SU-DHL-6 (cell line): ENCODE data around the gene AKR1B1.

Source experiments
- H2AFZ ChIP-seq: fragments of 200-600 bp; sonication (generic); 2 replicates; pipeline ENCODE4 v1.6.1; 2014; ENCODE audit warnings: low read depth, mild to moderate bottlenecking, moderate library complexity, mixed read lengths, antibody characterized with exemption, low read length; ENCODE audit not compliant: severe bottlenecking
- H3F3A ChIP-seq: fragments of 200-600 bp; shearing (Covaris generic); 2 replicates; pipeline ENCODE4 v1.6.0; 2016; ENCODE audit warnings: antibody characterized with exemption, mild to moderate bottlenecking; ENCODE audit not compliant: insufficient read depth
- H3K27ac ChIP-seq: fragments of 200-600 bp; sonication (generic); 2 replicates; pipeline ENCODE4 v1.5.1; 2016; ENCODE audit warnings: low read depth, mild to moderate bottlenecking, low read length, moderate library complexity, mixed read lengths
- H3K27me3 ChIP-seq: fragments of 200-600 bp; sonication (generic), shearing (Covaris generic); 2 replicates; pipeline ENCODE4 v1.6.0; 2014; ENCODE audit warnings: mild to moderate bottlenecking, low read length
- H3K36me3 ChIP-seq: fragments of 200-600 bp; sonication (generic); 2 replicates; pipeline ENCODE4 v1.6.1; 2014; ENCODE audit warnings: mild to moderate bottlenecking, low read length, mixed read lengths
- H3K4me2 ChIP-seq: fragments of 300-600, 200-600 bp; shearing (Covaris generic), sonication (generic); 2 replicates; pipeline ENCODE4 v1.6.0; 2014; ENCODE audit warnings: low read length, low read depth, mild to moderate bottlenecking; ENCODE audit not compliant: poor library complexity, severe bottlenecking
- H3K4me3 ChIP-seq: fragments of 200-600 bp; sonication (generic); 2 replicates; pipeline ENCODE4 v1.5.1; 2014; ENCODE audit warnings: antibody characterized with exemption, low read length, mild to moderate bottlenecking, mixed read lengths; ENCODE audit not compliant: insufficient read depth, poor library complexity, severe bottlenecking
- H3K79me2 ChIP-seq: fragments of 200-600 bp; sonication (generic); 2 replicates; pipeline ENCODE4 v1.6.1; 2014; ENCODE audit warnings: mild to moderate bottlenecking, low read length, moderate library complexity; ENCODE audit not compliant: insufficient read depth
- H3K9ac ChIP-seq: fragments of 200-600 bp; sonication (generic); 2 replicates; pipeline ENCODE4 v1.7.0; 2014; ENCODE audit warnings: mild to moderate bottlenecking, low read length
- H3K9me2 ChIP-seq: fragments of 200-600 bp; sonication (generic); replicated peaks from 2 replicates; pipeline ENCODE4 v1.6.1; 2014; ENCODE audit warnings: low read length; ENCODE audit not compliant: insufficient read depth
- H3K9me3 ChIP-seq: fragments of 200-600 bp; sonication (generic); 2 replicates; pipeline ENCODE4 v1.6.1; 2014; ENCODE audit warnings: low read length, mixed read lengths; ENCODE audit not compliant: insufficient read depth
- H4K20me1 ChIP-seq: fragments of 200-600 bp; sonication (generic); 2 replicates; pipeline ENCODE4 v1.6.1; 2014; ENCODE audit warnings: low read depth, mild to moderate bottlenecking, antibody characterized with exemption, low read length, moderate library complexity, mixed read lengths
- CTCF ChIP-seq: fragments of 200-600 bp; sonication (generic); IDR thresholded peaks from one replicate; pipeline ENCODE4 v1.5.1; 2017; ENCODE audit warnings: antibody characterized with exemption, mild to moderate bottlenecking, low read length, moderate library complexity; ENCODE audit not compliant: insufficient read depth, poor library complexity, severe bottlenecking
- EZH2phosphoT487 ChIP-seq: fragments of 200-600 bp; sonication (generic), shearing (Covaris generic); conservative IDR thresholded peaks from 2 replicates; pipeline ENCODE4 v1.6.1; 2018; ENCODE audit warnings: mild to moderate bottlenecking, antibody characterized with exemption, low read length, moderate library complexity, mixed read lengths

The AKR1B1 gene

GRCh38 chr7:134400859-134401258 lies 58.0 kb downstream of the AKR1B1 start:
- Histone ChIP-seq H3K9me2 (no peaks in the 10 kb centered on the region), H3K27ac (no peak overlapping the region), H4K20me1 (no peaks in the 10 kb centered on the region), H3K4me2 (no peak overlapping the region), H3K27me3 (no peaks in the 10 kb centered on the region), H3K9me3 (no peaks in the 10 kb centered on the region), H3K4me3 (no peak overlapping the region), H3K9ac (no peak overlapping the region), H3K36me3 (no peaks in the 10 kb centered on the region), H3F3A (no peaks in the 10 kb centered on the region), H2AFZ (no peak overlapping the region), H3K79me2 (no peaks in the 10 kb centered on the region)
- TF ChIP-seq EZH2phosphoT487 (no peak), CTCF (no peak)

- H3K4me2 ChIP-seq = no peak overlapping the region
- no peak overlapping the region for H3K27ac ChIP-seq
- no peak overlapping the region for H2AFZ ChIP-seq
- H3K9ac ChIP-seq = no peak overlapping the region
- H4K20me1 ChIP-seq = no peaks in the 10 kb centered on the region
- H3K79me2 ChIP-seq = no peaks in the 10 kb centered on the region
- H3K36me3 ChIP-seq = no peaks in the 10 kb centered on the region
- H3K27me3 ChIP-seq = no peaks in the 10 kb centered on the region
- no peaks in the 10 kb centered on the region for H3F3A ChIP-seq
- TF ChIP-seq EZH2phosphoT487 = no peak
- no peak for TF ChIP-seq CTCF
- no peaks in the 10 kb centered on the region for H3K9me3 ChIP-seq
- H3K4me3 ChIP-seq = no peak overlapping the region
- no peaks in the 10 kb centered on the region for H3K9me2 ChIP-seq
These were observed 62.9 kb downstream of the AKR1B1 start for GRCh38 chr7:134396031-134396430.

- Histone ChIP-seq H3K9me2 (no peaks in the 10 kb centered on the region), H3F3A (no peaks in the 10 kb centered on the region), H3K4me2 (no peak overlapping the region), H3K27me3 (no peaks in the 10 kb centered on the region; the same call in 1 of the 2 replicates), H3K79me2 (no peaks in the 10 kb centered on the region), H4K20me1 (no peaks in the 10 kb centered on the region), H3K4me3 (no peak overlapping the region), H2AFZ (no peak overlapping the region), H3K9me3 (no peaks in the 10 kb centered on the region), H3K9ac (no peak overlapping the region), H3K27ac (no peak overlapping the region), H3K36me3 (no peaks in the 10 kb centered on the region)
- TF ChIP-seq CTCF (no peak), EZH2phosphoT487 (no peak)
These were observed 63.3 kb downstream of the AKR1B1 start for GRCh38 chr7:134395604-134396003.
